ENCODE measurements around the gene MPP1.

The MPP1 gene

GRCh38 chrX:154748712-154749339 lies 56.5 kb downstream of the MPP1 start:
- Histone ChIP-seq H2BK5ac (ENCODE audit: low read length) (no peak overlapping the region), H2BK12ac (ENCODE audit: low read length) (no peak overlapping the region), H3K4me1 (ENCODE audit: control insufficient read depth in 2 of 2, insufficient read depth in 1 of 2, low read depth in 1 of 2, low read length in 2 of 2) (no peaks in the 10 kb centered on the region), H3K4me3 (ENCODE audit: low read length in 2 of 2) (no peak overlapping the region), H3K4ac (ENCODE audit: low read length) (no peak overlapping the region), H2AK5ac (ENCODE audit: low read depth, low read length) (no peak overlapping the region), H3K9me3 (replicated peaks in 1 of 2; ENCODE audit: control insufficient read depth in 2 of 2, insufficient read depth in 1 of 2, low read depth in 1 of 2, low read length in 2 of 2) (no peaks in the 10 kb centered on the region), H3K27me3 (ENCODE audit: control insufficient read depth in 3 of 3, insufficient read depth in 3 of 3, low read depth in 1 of 3, low read length in 3 of 3) (peaks cover 4 to 54% (median 41%) of the 10 kb centered on the region in 3 experiments), H3K4me2 (ENCODE audit: insufficient read depth, low read length, poor library complexity, severe bottlenecking) (no peak overlapping the region), H4K8ac (ENCODE audit: low read depth, low read length) (no peak overlapping the region), H3K18ac (ENCODE audit: low read length) (no peak overlapping the region), H2BK15ac (ENCODE audit: low read length) (no peak overlapping the region), H2AFZ (ENCODE audit: low read length) (no peak overlapping the region), H3K9ac (ENCODE audit: low read depth, low read length, poor library complexity) (no peak overlapping the region), H3K23ac (ENCODE audit: low read depth, low read length, poor library complexity) (no peak overlapping the region), H3K27ac (replicated peaks; ENCODE audit: low read length) (no peak overlapping the region), H2BK120ac (ENCODE audit: low read depth, low read length) (no peak overlapping the region), H3K36me3 (replicated peaks in 1 of 2; ENCODE audit: control insufficient read depth in 2 of 2, insufficient read depth in 2 of 2, low read length in 2 of 2) (no peaks in the 10 kb centered on the region), H3K14ac (ENCODE audit: low read length) (no peak overlapping the region), H3K79me1 (ENCODE audit: low read depth, low read length) (no peaks in the 10 kb centered on the region), H4K91ac (ENCODE audit: low read depth, low read length, poor library complexity) (no peak overlapping the region)
- WGBS, 2 donors (ENCODE audit: extremely low coverage in 2 of 2, insufficient read length in 2 of 2, insufficient replicate concordance in 1 of 2), result no CpG with 5 or more reads among the region's 11 CpGs
- peak; percentile 23 for DNase-seq (ENCODE audit: low spot score)

GRCh38 chrX:154742613-154743012 lies 62.7 kb downstream of the MPP1 start:
- Histone ChIP-seq H3K14ac (ENCODE audit: low read length) (no peak overlapping the region), H3K4me2 (ENCODE audit: insufficient read depth, low read length, poor library complexity, severe bottlenecking) (no peak overlapping the region), H3K27ac (replicated peaks; ENCODE audit: low read length) (no peak overlapping the region), H3K4ac (ENCODE audit: low read length) (no peak overlapping the region), H3K79me1 (ENCODE audit: low read depth, low read length) (no peaks in the 10 kb centered on the region), H4K91ac (ENCODE audit: low read depth, low read length, poor library complexity) (no peak overlapping the region), H3K9ac (ENCODE audit: low read depth, low read length, poor library complexity) (no peak overlapping the region), H3K4me1 (ENCODE audit: control insufficient read depth in 2 of 2, insufficient read depth in 1 of 2, low read depth in 1 of 2, low read length in 2 of 2) (no peaks in the 10 kb centered on the region), H3K9me3 (replicated peaks in 1 of 2; ENCODE audit: control insufficient read depth in 2 of 2, insufficient read depth in 1 of 2, low read depth in 1 of 2, low read length in 2 of 2) (no peaks in the 10 kb centered on the region), H3K23ac (ENCODE audit: low read depth, low read length, poor library complexity) (no peak overlapping the region), H2AK5ac (ENCODE audit: low read depth, low read length) (no peak overlapping the region), H2BK5ac (ENCODE audit: low read length) (no peak overlapping the region), H2AFZ (ENCODE audit: low read length) (no peak overlapping the region), H2BK12ac (ENCODE audit: low read length) (no peak overlapping the region), H4K8ac (ENCODE audit: low read depth, low read length) (no peak overlapping the region), H2BK120ac (ENCODE audit: low read depth, low read length) (no peak overlapping the region), H3K27me3 (ENCODE audit: control insufficient read depth in 3 of 3, insufficient read depth in 3 of 3, low read depth in 1 of 3, low read length in 3 of 3) (peaks cover 0 to 21% (median 0%) of the 10 kb centered on the region in 3 experiments), H2BK15ac (ENCODE audit: low read length) (no peak overlapping the region), H3K18ac (ENCODE audit: low read length) (no peak overlapping the region), H3K36me3 (replicated peaks in 1 of 2; ENCODE audit: control insufficient read depth in 2 of 2, insufficient read depth in 2 of 2, low read length in 2 of 2) (no peaks in the 10 kb centered on the region), H3K4me3 (ENCODE audit: low read length in 2 of 2) (no peak overlapping the region)
- no peak for DNase-seq (ENCODE audit: low spot score)

- no peak overlapping the region for H3K4ac ChIP-seq (ENCODE audit: low read length)
- no peaks in the 10 kb centered on the region for H3K9me3 ChIP-seq (replicated peaks in 1 of 2; ENCODE audit: control insufficient read depth in 2 of 2, insufficient read depth in 1 of 2, low read depth in 1 of 2, low read length in 2 of 2)
- H2AK5ac ChIP-seq (ENCODE audit: low read depth, low read length), result no peak overlapping the region
- no peaks in the 10 kb centered on the region for H3K79me1 ChIP-seq (ENCODE audit: low read depth, low read length)
- no peak overlapping the region for H2BK5ac ChIP-seq (ENCODE audit: low read length)
- H3K36me3 ChIP-seq (replicated peaks in 1 of 2; ENCODE audit: control insufficient read depth in 2 of 2, insufficient read depth in 2 of 2, low read length in 2 of 2), result no peaks in the 10 kb centered on the region
- H3K27ac ChIP-seq (replicated peaks; ENCODE audit: low read length), result no peak overlapping the region
- no peak overlapping the region for H2BK12ac ChIP-seq (ENCODE audit: low read length)
- no peak overlapping the region for H4K91ac ChIP-seq (ENCODE audit: low read depth, low read length, poor library complexity)
- no CpG with 5 or more reads among the region's 2 CpGs for WGBS, 2 donors (ENCODE audit: extremely low coverage in 2 of 2, insufficient read length in 2 of 2, insufficient replicate concordance in 1 of 2)
- no peak for DNase-seq (ENCODE audit: low spot score)
- H3K4me2 ChIP-seq (ENCODE audit: insufficient read depth, low read length, poor library complexity, severe bottlenecking), result no peak overlapping the region
- no peak overlapping the region for H3K14ac ChIP-seq (ENCODE audit: low read length)
- H3K4me1 ChIP-seq (ENCODE audit: control insufficient read depth in 2 of 2, insufficient read depth in 1 of 2, low read depth in 1 of 2, low read length in 2 of 2), result no peaks in the 10 kb centered on the region
- no peak overlapping the region for H3K9ac ChIP-seq (ENCODE audit: low read depth, low read length, poor library complexity)
- no peak overlapping the region for H2BK15ac ChIP-seq (ENCODE audit: low read length)
- H2BK120ac ChIP-seq (ENCODE audit: low read depth, low read length), result no peak overlapping the region
- H2AFZ ChIP-seq (ENCODE audit: low read length), result no peak overlapping the region
- H3K23ac ChIP-seq (ENCODE audit: low read depth, low read length, poor library complexity), result no peak overlapping the region
- no peak overlapping the region for H4K8ac ChIP-seq (ENCODE audit: low read depth, low read length)
- H3K27me3 ChIP-seq (ENCODE audit: control insufficient read depth in 3 of 3, insufficient read depth in 3 of 3, low read depth in 1 of 3, low read length in 3 of 3), result peaks cover 0 to 31% (median 0%) of the 10 kb centered on the region in 3 experiments
- no peak overlapping the region for H3K4me3 ChIP-seq (ENCODE audit: low read length in 2 of 2)
- no peak overlapping the region for H3K18ac ChIP-seq (ENCODE audit: low read length)
Observed at GRCh38 chrX:154739952-154740465, 65.3 kb downstream of the MPP1 start.

- no peaks in the 10 kb centered on the region for H3K9me3 ChIP-seq (replicated peaks in 1 of 2; ENCODE audit: control insufficient read depth in 2 of 2, insufficient read depth in 1 of 2, low read depth in 1 of 2, low read length in 2 of 2)
- H3K23ac ChIP-seq (ENCODE audit: low read depth, low read length, poor library complexity), result no peak overlapping the region
- H2BK5ac ChIP-seq (ENCODE audit: low read length), result no peak overlapping the region
- no peak overlapping the region for H4K91ac ChIP-seq (ENCODE audit: low read depth, low read length, poor library complexity)
- H3K18ac ChIP-seq (ENCODE audit: low read length), result no peak overlapping the region
- no peak overlapping the region for H2AK5ac ChIP-seq (ENCODE audit: low read depth, low read length)
- DNase-seq (ENCODE audit: low spot score), result no peak
- H3K4me1 ChIP-seq (ENCODE audit: control insufficient read depth in 2 of 2, insufficient read depth in 1 of 2, low read depth in 1 of 2, low read length in 2 of 2), result peaks cover 0 to 4% of the 10 kb centered on the region in 2 donors
- no peak overlapping the region for H4K8ac ChIP-seq (ENCODE audit: low read depth, low read length)
- no peaks in the 10 kb centered on the region for H3K36me3 ChIP-seq (replicated peaks in 1 of 2; ENCODE audit: control insufficient read depth in 2 of 2, insufficient read depth in 2 of 2, low read length in 2 of 2)
- H2BK12ac ChIP-seq (ENCODE audit: low read length), result no peak overlapping the region
- peaks cover 0 to 40% (median 0%) of the 10 kb centered on the region in 3 experiments for H3K27me3 ChIP-seq (ENCODE audit: control insufficient read depth in 3 of 3, insufficient read depth in 3 of 3, low read depth in 1 of 3, low read length in 3 of 3)
- no peak overlapping the region for H3K4ac ChIP-seq (ENCODE audit: low read length)
- H3K9ac ChIP-seq (ENCODE audit: low read depth, low read length, poor library complexity), result no peak overlapping the region
- no peak overlapping the region for H3K4me3 ChIP-seq (ENCODE audit: low read length in 2 of 2)
- no peak overlapping the region for H3K14ac ChIP-seq (ENCODE audit: low read length)
- H3K27ac ChIP-seq (replicated peaks; ENCODE audit: low read length), result no peak overlapping the region
- no peak overlapping the region for H2BK15ac ChIP-seq (ENCODE audit: low read length)
- no peak overlapping the region for H2AFZ ChIP-seq (ENCODE audit: low read length)
- WGBS, 2 donors (ENCODE audit: extremely low coverage in 2 of 2, insufficient read length in 2 of 2, insufficient replicate concordance in 1 of 2), result 100% methylated on average over 1 of the region's 8 CpGs; no CpG with 5 or more reads in 1 of the 2 donors
- no peak overlapping the region for H3K4me2 ChIP-seq (ENCODE audit: insufficient read depth, low read length, poor library complexity, severe bottlenecking)
- H2BK120ac ChIP-seq (ENCODE audit: low read depth, low read length), result no peak overlapping the region
- H3K79me1 ChIP-seq (ENCODE audit: low read depth, low read length), result no peaks in the 10 kb centered on the region
Observed at GRCh38 chrX:154738011-154738738, 67.1 kb downstream of the MPP1 start.

All from neuronal stem cell (in vitro differentiated cells).